Mesothelial cell of epicardium (in vitro differentiated cells): ENCODE results near the gene GALNTL6. TPM values are rescaled to one million over a fixed set of nuclear protein-coding genes. Genes with fewer than 3 reads are reported as not detected.

ENCODE experiments used
- DNase-seq, 2 experiments: peaks; one replicate each; pipeline ENCODE4 v3.0.0; 2021; ENCODE audit warnings: low spot score in 2 of 2; ENCODE audit not compliant: unreplicated experiment in 2 of 2
- H3K27ac Mint-ChIP-seq: 2 replicates; pipeline ENCODE4 v1.8.0; 2021; ENCODE audit warnings: mixed read lengths
- H3K27me3 Mint-ChIP-seq: 2 replicates; pipeline ENCODE4 v1.8.0; 2021; ENCODE audit warnings: low read depth, mixed read lengths
- H3K36me3 Mint-ChIP-seq: 2 replicates; pipeline ENCODE4 v1.8.0; 2021; ENCODE audit warnings: mixed read lengths
- H3K4me1 Mint-ChIP-seq: 2 replicates; pipeline ENCODE4 v1.8.0; 2021; ENCODE audit warnings: mixed read lengths
- H3K4me3 Mint-ChIP-seq: 2 replicates; pipeline ENCODE4 v1.8.0; 2021; ENCODE audit warnings: mild to moderate bottlenecking, moderate library complexity, mixed read lengths
- H3K9me3 Mint-ChIP-seq: 2 replicates; pipeline ENCODE4 v1.8.0; 2021; ENCODE audit warnings: mixed read lengths
- total RNA-seq: library from RNA; stranded (reverse); gene quantifications from 3 replicates; pipeline ENCODE4 v1.2.1, GENCODE V29; 2021
- TF ChIP-seq, protein P1 (sequence below): fragments of 200-600 bp; sonication (generic); IDR thresholded peaks from one replicate; pipeline ENCODE4 v1.5.0; 2021; ENCODE audit warnings: antibody characterized with exemption; ENCODE audit not compliant: unreplicated experiment

The GALNTL6 gene
- 1.3 to 2.2 TPM (median 2.0 TPM) in 3 replicates for total RNA-seq

DNA sequence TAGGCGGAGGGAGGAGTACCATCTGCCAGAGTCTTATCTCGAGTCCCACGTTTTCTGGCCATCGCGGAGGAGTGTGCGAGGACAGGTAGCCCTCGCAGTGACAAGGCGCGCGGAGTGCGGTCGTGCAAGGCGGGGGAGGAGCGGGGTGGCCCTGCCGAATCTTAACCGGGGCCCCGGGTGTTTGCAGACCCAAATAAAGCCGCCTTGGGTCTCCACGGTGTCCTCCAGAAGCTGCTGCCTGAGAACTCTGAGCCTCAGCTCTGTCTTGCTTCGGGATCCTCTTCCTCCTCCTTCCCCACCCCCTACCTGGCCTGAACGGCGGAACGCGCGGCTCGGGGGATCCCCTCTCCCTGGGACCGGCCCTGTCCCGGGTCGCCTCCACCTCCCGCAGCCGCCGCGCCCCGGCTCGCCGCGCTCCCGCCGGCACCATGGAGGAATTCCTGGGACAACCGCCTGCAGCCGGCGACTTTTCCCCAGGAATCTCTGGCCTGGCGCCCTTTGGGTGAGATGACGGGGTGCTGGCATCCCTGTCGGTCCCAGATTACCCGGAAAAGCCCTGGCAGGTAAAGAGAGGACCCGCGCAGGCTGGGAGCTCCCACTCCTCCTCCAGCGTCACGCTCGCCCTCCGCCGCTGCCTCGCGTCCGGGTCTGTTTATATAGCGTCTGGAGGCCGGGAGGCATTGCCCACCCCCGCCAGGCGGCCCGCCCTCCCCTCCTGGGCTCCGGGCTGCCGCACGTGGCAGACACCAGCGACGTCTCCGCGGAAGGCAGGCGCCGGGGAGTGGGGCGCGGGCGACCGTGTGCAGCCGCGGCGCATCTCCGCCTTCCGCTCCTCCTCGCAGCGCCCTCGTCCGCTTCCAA, at the start of gene GALNTL6:
Gene GALNTL6, plus strand, starts transcription at position 740 of the 861 bp plus-strand sequence.
- H3K4me3 Mint-ChIP-seq: peak within 1 kb of the TSS; percentile 86
- H3K27me3 Mint-ChIP-seq: peaks cover 56% of the 10 kb centered on the region
- no peaks in the 10 kb centered on the region for H3K36me3 Mint-ChIP-seq
- TF ChIP-seq, protein P1, sequence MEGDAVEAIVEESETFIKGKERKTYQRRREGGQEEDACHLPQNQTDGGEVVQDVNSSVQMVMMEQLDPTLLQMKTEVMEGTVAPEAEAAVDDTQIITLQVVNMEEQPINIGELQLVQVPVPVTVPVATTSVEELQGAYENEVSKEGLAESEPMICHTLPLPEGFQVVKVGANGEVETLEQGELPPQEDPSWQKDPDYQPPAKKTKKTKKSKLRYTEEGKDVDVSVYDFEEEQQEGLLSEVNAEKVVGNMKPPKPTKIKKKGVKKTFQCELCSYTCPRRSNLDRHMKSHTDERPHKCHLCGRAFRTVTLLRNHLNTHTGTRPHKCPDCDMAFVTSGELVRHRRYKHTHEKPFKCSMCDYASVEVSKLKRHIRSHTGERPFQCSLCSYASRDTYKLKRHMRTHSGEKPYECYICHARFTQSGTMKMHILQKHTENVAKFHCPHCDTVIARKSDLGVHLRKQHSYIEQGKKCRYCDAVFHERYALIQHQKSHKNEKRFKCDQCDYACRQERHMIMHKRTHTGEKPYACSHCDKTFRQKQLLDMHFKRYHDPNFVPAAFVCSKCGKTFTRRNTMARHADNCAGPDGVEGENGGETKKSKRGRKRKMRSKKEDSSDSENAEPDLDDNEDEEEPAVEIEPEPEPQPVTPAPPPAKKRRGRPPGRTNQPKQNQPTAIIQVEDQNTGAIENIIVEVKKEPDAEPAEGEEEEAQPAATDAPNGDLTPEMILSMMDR: no peak
- peaks cover 13% of the 10 kb centered on the region for H3K4me1 Mint-ChIP-seq
- H3K27ac Mint-ChIP-seq: peak within 1 kb of the TSS; percentile 93
- peak; percentile 29 to 62 for DNase-seq
- H3K9me3 Mint-ChIP-seq: no peaks in the 10 kb centered on the region

DNA sequence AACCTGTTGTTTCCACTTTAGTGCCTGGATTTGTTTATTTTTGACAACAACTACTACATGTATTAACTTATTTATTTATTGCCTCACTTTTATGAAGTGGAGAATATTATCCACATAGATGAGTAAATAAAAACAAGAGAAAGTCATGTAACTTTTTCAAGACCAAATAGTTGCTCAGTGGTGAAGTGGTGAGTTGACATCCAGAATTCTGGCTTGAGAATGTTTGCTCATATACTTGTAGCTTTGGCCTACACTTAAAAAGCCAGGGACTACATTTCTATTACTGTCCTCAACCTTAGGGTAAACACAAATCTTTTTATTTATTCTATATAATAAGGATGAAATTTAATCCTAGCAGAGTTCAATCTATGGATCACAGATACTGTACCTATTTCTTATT, 47.7 kb upstream of the GALNTL6 start:
- Mint-ChIP-seq H3K27ac (no peak overlapping the region), H3K9me3 (peaks cover 29% of the 10 kb centered on the region), H3K4me3 (no peak overlapping the region), H3K27me3 (no peaks in the 10 kb centered on the region), H3K36me3 (no peaks in the 10 kb centered on the region), H3K4me1 (no peaks in the 10 kb centered on the region)
- DNase-seq: no peak
- TF ChIP-seq, protein P1: no peak

DNA sequence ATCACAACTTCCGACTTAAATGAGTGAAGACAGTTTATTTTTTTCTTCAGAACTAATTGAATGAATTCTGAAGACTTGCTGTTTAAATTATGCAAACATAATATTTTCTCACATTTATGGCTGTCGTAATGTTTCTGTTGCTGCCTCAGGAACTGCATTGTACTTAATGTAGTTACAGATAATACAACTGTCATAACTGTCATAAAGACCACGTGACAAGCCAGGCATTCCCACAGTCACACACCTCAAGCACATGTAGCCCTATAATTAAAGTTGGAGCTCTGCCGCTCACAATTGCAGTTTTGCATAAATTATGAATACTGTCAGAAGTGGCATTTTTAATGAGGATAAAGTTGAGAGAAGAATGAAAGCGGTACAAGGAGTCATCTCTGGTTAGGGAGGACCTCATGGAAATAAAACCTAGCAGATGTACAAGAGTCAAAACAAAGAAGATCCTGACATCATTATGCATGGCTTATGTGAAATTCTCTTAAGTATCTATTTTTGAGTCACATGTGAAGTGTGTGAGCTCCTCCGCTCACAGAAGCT, 38.5 kb upstream of the GALNTL6 start:
- Mint-ChIP-seq H3K9me3 (peaks cover 14% of the 10 kb centered on the region), H3K27me3 (no peaks in the 10 kb centered on the region), H3K4me3 (no peak overlapping the region), H3K27ac (no peak overlapping the region), H3K4me1 (no peaks in the 10 kb centered on the region), H3K36me3 (no peaks in the 10 kb centered on the region)
- TF ChIP-seq, protein P1: no peak
- no peak for DNase-seq

DNA sequence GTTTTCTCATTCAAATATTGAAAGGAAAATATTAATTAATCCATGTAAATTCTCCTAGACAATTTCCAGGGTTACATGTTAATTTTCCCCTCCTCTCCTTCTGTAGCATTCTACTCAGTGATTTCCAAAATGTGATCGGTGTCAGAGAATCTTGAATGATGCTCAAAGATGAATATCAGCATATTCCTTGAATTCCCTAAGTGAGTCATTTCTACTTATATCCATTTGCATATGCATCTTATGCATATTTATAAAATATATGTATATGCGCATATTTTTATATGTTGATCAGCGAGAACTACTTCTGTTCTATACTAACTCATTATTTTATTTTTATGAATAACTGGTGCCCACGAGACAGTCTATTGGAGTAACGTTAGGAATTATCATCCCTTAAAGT, 33.9 kb upstream of the GALNTL6 start:
- H3K4me3 Mint-ChIP-seq: no peak overlapping the region
- no peak overlapping the region for H3K27ac Mint-ChIP-seq
- TF ChIP-seq, protein P1: no peak
- DNase-seq: no peak
- peaks cover 10% of the 10 kb centered on the region for H3K36me3 Mint-ChIP-seq
- no peaks in the 10 kb centered on the region for H3K4me1 Mint-ChIP-seq
- H3K27me3 Mint-ChIP-seq: no peaks in the 10 kb centered on the region
- H3K9me3 Mint-ChIP-seq: peaks cover 28% of the 10 kb centered on the region

DNA sequence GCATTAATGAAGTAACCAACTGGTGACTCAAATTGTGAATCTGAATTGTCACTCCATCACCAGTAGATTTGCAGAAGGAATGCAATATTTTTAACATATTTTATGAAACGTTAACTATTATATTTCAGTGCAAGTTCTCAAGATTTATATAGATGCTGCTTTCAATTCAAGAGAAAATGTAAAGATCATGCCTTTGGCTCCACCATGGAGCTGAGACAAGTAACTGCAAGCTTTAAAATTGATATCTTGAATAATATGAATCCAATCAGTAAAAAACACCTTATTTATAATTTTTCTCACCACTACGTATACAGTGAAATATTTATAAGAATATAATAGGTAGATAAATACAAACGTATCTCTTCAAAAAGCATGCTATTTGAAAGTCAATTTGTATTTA, 27.8 kb upstream of the GALNTL6 start:
- H3K4me3 Mint-ChIP-seq: no peak overlapping the region
- peaks cover 10% of the 10 kb centered on the region for H3K36me3 Mint-ChIP-seq
- H3K9me3 Mint-ChIP-seq: peaks cover 23% of the 10 kb centered on the region
- H3K27me3 Mint-ChIP-seq: peaks cover 2% of the 10 kb centered on the region
- TF ChIP-seq, protein P1: no peak
- DNase-seq: no peak
- H3K4me1 Mint-ChIP-seq: no peaks in the 10 kb centered on the region
- no peak overlapping the region for H3K27ac Mint-ChIP-seq
